ENCODE measurements around the gene AMACR.

DNA sequence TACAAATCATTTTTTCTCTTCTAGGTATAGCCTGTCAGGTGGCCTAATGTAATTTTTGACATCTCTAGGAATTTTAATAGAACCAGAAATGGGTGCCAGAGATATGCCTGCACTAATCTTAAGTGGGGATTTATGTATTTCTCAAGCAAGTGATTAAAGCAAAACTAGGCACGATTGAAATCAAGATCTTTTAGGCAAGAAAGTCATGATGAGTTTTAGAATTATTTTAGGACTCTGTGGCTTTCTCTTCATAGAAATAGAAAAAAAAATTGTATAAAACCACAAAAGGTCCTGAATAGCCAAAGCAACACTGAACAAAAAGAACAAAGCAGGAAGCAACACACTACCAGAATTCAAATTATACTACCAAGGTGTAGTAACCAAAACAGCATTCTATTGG is 952 bp upstream of the AMACR start:
- no peak for TF ChIP-seq CTCF (IDR thresholded peaks at IDR 0.05)
- TF ChIP-seq SIN3A (IDR thresholded peaks at IDR 0.05; ENCODE audit: borderline replicate concordance, insufficient read depth, low read depth, low read length), result no peak

All from Panc1 (cell line).